Measurements from ENCODE around the gene SLC43A2. TPM values are rescaled to one million over a fixed set of nuclear protein-coding genes. Genes with fewer than 3 reads are reported as not detected.

SLC43A2 gene
- total RNA-seq, 1 experiment from 2014 or later = 7.6 TPM

- in situ Hi-C loops (cut with HindIII; ENCODE audit: low pct_unique_long_range_greater_than_20kb, low sequenced_read_pairs) = no loop called here
- DNase-seq (ENCODE audit: low read depth) = no peak
Observed at GRCh38 chr17:1604831-1605528, 23.7 kb downstream of the SLC43A2 start.

GRCh38 chr17:1601571-1601970 lies 27.1 kb downstream of the SLC43A2 start:
- no peak for DNase-seq (ENCODE audit: low read depth)
- in situ Hi-C loops (cut with HindIII; ENCODE audit: low pct_unique_long_range_greater_than_20kb, low sequenced_read_pairs) = no loop called here

GRCh38 chr17:1598399-1599095 lies 30.1 kb downstream of the SLC43A2 start:
- in situ Hi-C loops (cut with HindIII; ENCODE audit: low pct_unique_long_range_greater_than_20kb, low sequenced_read_pairs) = no loop called here

GRCh38 chr17:1597861-1598342 lies 30.7 kb downstream of the SLC43A2 start:
- in situ Hi-C loops (cut with HindIII; ENCODE audit: low pct_unique_long_range_greater_than_20kb, low sequenced_read_pairs) = no loop called here
- no peak for DNase-seq (ENCODE audit: low read depth)

More at GRCh38 chr17:1598399-1599095, 30.1 kb downstream of the SLC43A2 start:
- no peak for DNase-seq (ENCODE audit: low read depth)

- DNase-seq (ENCODE audit: low read depth) = no peak
- in situ Hi-C loops (cut with HindIII; ENCODE audit: low pct_unique_long_range_greater_than_20kb, low sequenced_read_pairs) = no loop called here
Observed at GRCh38 chr17:1593630-1593931, 35.1 kb downstream of the SLC43A2 start.

GRCh38 chr17:1592751-1593629 lies 35.6 kb downstream of the SLC43A2 start:
- in situ Hi-C loops (cut with HindIII; ENCODE audit: low pct_unique_long_range_greater_than_20kb, low sequenced_read_pairs) = no loop called here
- DNase-seq (ENCODE audit: low read depth) = no peak

GRCh38 chr17:1591474-1592090 lies 37.1 kb downstream of the SLC43A2 start:
- DNase-seq (ENCODE audit: low read depth) = no peak
- in situ Hi-C loops (cut with HindIII; ENCODE audit: low pct_unique_long_range_greater_than_20kb, low sequenced_read_pairs) = no loop called here

- no peak for DNase-seq (ENCODE audit: low read depth)
- in situ Hi-C loops (cut with HindIII; ENCODE audit: low pct_unique_long_range_greater_than_20kb, low sequenced_read_pairs) = no loop called here
Observed at GRCh38 chr17:1590747-1591473, 37.7 kb downstream of the SLC43A2 start.

GRCh38 chr17:1590029-1590746 lies 38.4 kb downstream of the SLC43A2 start:
- in situ Hi-C loops (cut with HindIII; ENCODE audit: low pct_unique_long_range_greater_than_20kb, low sequenced_read_pairs) = no loop called here
- peak; percentile 78 for DNase-seq (ENCODE audit: low read depth)

- in situ Hi-C loops (cut with HindIII; ENCODE audit: low pct_unique_long_range_greater_than_20kb, low sequenced_read_pairs) = no loop called here
- no peak for DNase-seq (ENCODE audit: low read depth)
Observed at GRCh38 chr17:1588821-1589585, 39.6 kb downstream of the SLC43A2 start.

GRCh38 chr17:1584167-1584566 lies 44.5 kb downstream of the SLC43A2 start:
- DNase-seq (ENCODE audit: low read depth) = no peak
- in situ Hi-C loops (cut with HindIII; ENCODE audit: low pct_unique_long_range_greater_than_20kb, low sequenced_read_pairs) = no loop called here

GRCh38 chr17:1583556-1583955 lies 45.1 kb downstream of the SLC43A2 start:
- no peak for DNase-seq (ENCODE audit: low read depth)
- in situ Hi-C loops (cut with HindIII; ENCODE audit: low pct_unique_long_range_greater_than_20kb, low sequenced_read_pairs) = no loop called here

GRCh38 chr17:1582374-1582773 lies 46.3 kb downstream of the SLC43A2 start:
- in situ Hi-C loops (cut with HindIII; ENCODE audit: low pct_unique_long_range_greater_than_20kb, low sequenced_read_pairs) = no loop called here
- no peak for DNase-seq (ENCODE audit: low read depth)

- no peak for DNase-seq (ENCODE audit: low read depth)
- in situ Hi-C loops (cut with HindIII; ENCODE audit: low pct_unique_long_range_greater_than_20kb, low sequenced_read_pairs) = no loop called here
Observed at GRCh38 chr17:1580979-1581676, 47.5 kb downstream of the SLC43A2 start.

- no peak for DNase-seq (ENCODE audit: low read depth)
- in situ Hi-C loops (cut with HindIII; ENCODE audit: low pct_unique_long_range_greater_than_20kb, low sequenced_read_pairs) = no loop called here
Observed at GRCh38 chr17:1578029-1578428, 50.6 kb downstream of the SLC43A2 start.

- no peak for DNase-seq (ENCODE audit: low read depth)
- in situ Hi-C loops (cut with HindIII; ENCODE audit: low pct_unique_long_range_greater_than_20kb, low sequenced_read_pairs) = no loop called here
Observed at GRCh38 chr17:1577583-1578013, 51.0 kb downstream of the SLC43A2 start.
